Activated naive CD4-positive, alpha-beta T cell treated with anti-CD3 and anti-CD28 coated beads for 36 hours (primary cell): Measurements from ENCODE around the gene TNK2. TPM values are rescaled to one million over a fixed set of nuclear protein-coding genes. Genes with fewer than 3 reads are reported as not detected.
"Not testable (repeated sequence)": the region's sequence is repeated elsewhere in the genome, so short reads cannot be mapped to it uniquely, and the experiment has no call there.

Source experiments
- CTCF ChIA-PET: fragments of 350-600 bp; sonication (Branson Sonifier 250); formaldehyde crosslinking; loops from one replicate; lab custom pipeline; 2021; ENCODE audit warnings: antibody characterized with exemption; lab: Charles Lee
- DNase-seq: peaks from one replicate; pipeline ENCODE4 v3.0.0-alpha.2; 2020
- H3K27ac Mint-ChIP-seq: one replicate; pipeline ENCODE4 v1.8.0; 2021; ENCODE audit warnings: mild to moderate bottlenecking, mixed read lengths
- H3K27me3 Mint-ChIP-seq: one replicate; pipeline ENCODE4 v1.8.0; 2021; ENCODE audit warnings: low read depth, mixed read lengths
- H3K36me3 Mint-ChIP-seq: one replicate; pipeline ENCODE4 v1.8.0; 2021; ENCODE audit warnings: low read depth, mixed read lengths
- H3K4me1 Mint-ChIP-seq: one replicate; pipeline ENCODE4 v1.8.0; 2021; ENCODE audit warnings: low read depth, mixed read lengths
- H3K4me3 Mint-ChIP-seq: one replicate; pipeline ENCODE4 v1.8.0; 2021; ENCODE audit warnings: mild to moderate bottlenecking, moderate library complexity, mixed read lengths
- H3K9me3 Mint-ChIP-seq: one replicate; pipeline ENCODE4 v1.8.0; 2021; ENCODE audit warnings: mixed read lengths
- intact Hi-C: fragments of 100-400 bp; cut with micrococcal nuclease; formaldehyde crosslinking; loops from one replicate; pipeline ENCODE4 v1.15.1; 2023
- total RNA-seq, 2 experiments: library from RNA; stranded (reverse); gene quantifications; one replicate each; pipeline ENCODE4 v1.2.3, GENCODE V29; 2021

The TNK2 gene
- total RNA-seq, 2 experiments from 2014 or later: 40.0 to 46.6 TPM

DNA sequence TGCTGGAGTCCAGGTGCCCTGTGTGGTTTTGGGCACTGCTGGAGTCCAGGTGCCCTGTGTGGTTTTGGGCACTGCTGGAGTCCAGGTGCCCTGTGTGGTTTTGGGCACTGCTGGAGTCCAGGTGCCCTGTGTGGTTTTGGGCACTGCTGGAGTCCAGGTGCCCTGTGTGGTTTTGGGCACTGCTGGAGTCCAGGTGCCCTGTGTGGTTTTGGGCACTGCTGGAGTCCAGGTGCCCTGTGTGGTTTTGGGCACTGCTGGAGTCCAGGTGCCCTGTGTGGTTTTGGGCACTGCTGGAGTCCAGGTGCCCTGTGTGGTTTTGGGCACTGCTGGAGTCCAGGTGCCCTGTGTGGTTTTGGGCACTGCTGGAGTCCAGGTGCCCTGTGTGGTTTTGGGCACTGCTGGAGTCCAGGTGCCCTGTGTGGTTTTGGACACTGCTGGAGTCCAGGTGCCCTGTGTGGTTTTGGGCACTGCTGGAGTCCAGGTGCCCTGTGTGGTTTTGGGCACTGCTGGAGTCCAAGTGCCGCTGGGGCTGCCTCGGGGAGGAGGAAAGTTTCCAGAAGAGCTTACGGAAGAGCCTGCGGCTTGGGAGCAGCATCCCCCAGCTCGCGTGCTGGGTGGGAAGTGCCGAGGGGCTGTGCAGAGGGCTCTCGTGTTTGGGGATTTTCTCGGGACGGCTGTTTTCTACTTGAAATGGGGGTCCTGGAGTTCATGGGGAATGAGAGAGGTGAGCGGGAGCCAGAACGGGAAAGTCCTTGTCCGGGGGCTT is 83.7 kb downstream of the TNK2 start:
- H3K27me3 Mint-ChIP-seq, CTCF ChIA-PET, H3K9me3 Mint-ChIP-seq, H3K36me3 Mint-ChIP-seq, DNase-seq, intact Hi-C loops, H3K4me3 Mint-ChIP-seq, H3K4me1 Mint-ChIP-seq, H3K27ac Mint-ChIP-seq: not testable (repeated sequence)

GRCh38 chr3:195823999-195824398 is 84.4 kb downstream of the TNK2 start:
- H3K9me3 Mint-ChIP-seq: no peaks in the 10 kb centered on the region
- intact Hi-C loops: no loop called here
- no peak overlapping the region for H3K27ac Mint-ChIP-seq
- no peaks in the 10 kb centered on the region for H3K36me3 Mint-ChIP-seq
- no peak for DNase-seq
- no peaks in the 10 kb centered on the region for H3K4me1 Mint-ChIP-seq
- no peak overlapping the region for H3K4me3 Mint-ChIP-seq
- CTCF ChIA-PET: no interaction called here
- peaks cover 4% of the 10 kb centered on the region for H3K27me3 Mint-ChIP-seq

GRCh38 chr3:195823280-195823679 is 85.1 kb downstream of the TNK2 start:
- H3K4me3 Mint-ChIP-seq: no peak overlapping the region
- peaks cover 4% of the 10 kb centered on the region for H3K27me3 Mint-ChIP-seq
- intact Hi-C loops: no loop called here
- CTCF ChIA-PET: interaction anchor here (0.6 kb wide), 1 partner anchor 27 kb away, joined by 3 read pairs; no protein-coding TSS in a partner anchor
- no peaks in the 10 kb centered on the region for H3K4me1 Mint-ChIP-seq
- H3K36me3 Mint-ChIP-seq: no peaks in the 10 kb centered on the region
- no peak for DNase-seq
- H3K9me3 Mint-ChIP-seq: no peaks in the 10 kb centered on the region
- H3K27ac Mint-ChIP-seq: no peak overlapping the region

DNA sequence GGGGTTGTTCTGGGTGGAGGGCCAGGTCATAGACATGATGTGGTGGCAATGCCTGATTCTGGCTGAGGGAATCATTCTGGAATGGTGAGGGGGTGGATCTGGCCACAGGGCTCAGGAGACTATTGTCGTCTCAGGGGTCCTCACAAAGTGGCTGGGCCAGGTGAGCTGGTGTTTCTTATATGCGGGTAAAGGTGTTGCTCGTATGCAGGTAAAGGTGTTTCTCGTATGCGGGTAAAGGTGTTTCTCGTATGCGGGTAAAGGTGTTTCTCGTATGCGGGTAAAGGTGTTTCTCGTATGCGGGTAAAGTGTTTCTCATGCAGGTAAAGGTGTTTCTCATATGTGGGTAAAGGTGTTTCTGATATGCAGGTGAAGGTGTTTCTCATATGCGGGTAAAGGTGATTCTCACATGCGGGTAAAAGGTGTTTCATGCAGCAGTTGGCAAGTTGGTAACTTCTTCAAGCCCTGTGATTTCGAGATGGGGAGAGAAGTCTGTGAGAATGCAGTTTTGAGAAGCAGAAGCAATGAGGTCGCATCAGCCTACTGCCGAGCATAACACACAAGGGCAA is 86.1 kb downstream of the TNK2 start:
- CTCF ChIA-PET: interaction anchor here (0.7 kb wide), 2 partner anchors 27 to 56 kb away, joined by 3 to 4 read pairs; no protein-coding TSS in a partner anchor
- H3K27me3 Mint-ChIP-seq: peaks cover 4% of the 10 kb centered on the region
- no peaks in the 10 kb centered on the region for H3K9me3 Mint-ChIP-seq
- no peaks in the 10 kb centered on the region for H3K4me1 Mint-ChIP-seq
- H3K4me3 Mint-ChIP-seq: no peak overlapping the region
- no peaks in the 10 kb centered on the region for H3K36me3 Mint-ChIP-seq
- intact Hi-C loops: no loop called here
- DNase-seq: no peak
- no peak overlapping the region for H3K27ac Mint-ChIP-seq

- intact Hi-C loops: no loop called here
- Mint-ChIP-seq H3K27me3 (peaks cover 4% of the 10 kb centered on the region), H3K9me3 (no peaks in the 10 kb centered on the region), H3K36me3 (no peaks in the 10 kb centered on the region), H3K4me1 (no peaks in the 10 kb centered on the region), H3K4me3 (no peak overlapping the region), H3K27ac (no peak overlapping the region)
- CTCF ChIA-PET: interaction anchor here (0.7 kb wide), 1 partner anchor 57 kb away, joined by 3 read pairs; no protein-coding TSS in a partner anchor
- DNase-seq: no peak
Measured at GRCh38 chr3:195821403-195822130, 86.8 kb downstream of the TNK2 start.

- peaks cover 4% of the 10 kb centered on the region for H3K27me3 Mint-ChIP-seq
Measured at GRCh38 chr3:195820901-195821300, 87.5 kb downstream of the TNK2 start.

DNA sequence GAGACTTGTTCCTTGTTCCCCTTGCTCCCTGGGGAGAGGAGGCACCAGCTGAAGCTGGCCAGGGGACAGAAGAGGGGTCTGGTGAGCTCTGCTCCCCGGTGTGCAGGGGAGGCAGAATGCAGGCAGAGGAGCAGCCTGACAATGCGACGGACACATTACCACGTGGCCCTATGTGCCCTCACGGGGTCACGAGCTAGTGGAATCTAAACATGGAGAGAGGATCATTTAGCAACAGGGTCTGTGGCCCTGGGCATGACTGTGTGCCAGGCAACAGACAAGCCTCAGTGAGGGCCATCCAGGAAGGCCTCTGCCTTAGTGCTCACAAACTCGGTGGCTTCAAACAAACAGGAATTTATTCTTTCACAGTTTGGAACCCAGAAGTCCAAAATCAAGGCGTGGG is 88.2 kb downstream of the TNK2 start:
- no peak for DNase-seq
- no peaks in the 10 kb centered on the region for H3K9me3 Mint-ChIP-seq
- CTCF ChIA-PET: interaction anchor here (1.1 kb wide), 1 partner anchor 30 kb away, joined by 3 read pairs; no protein-coding TSS in a partner anchor

More at GRCh38 chr3:195820901-195821300, 87.5 kb downstream of the TNK2 start:
- CTCF ChIA-PET: no interaction called here
- intact Hi-C loops: no loop called here
- Mint-ChIP-seq H3K9me3 (no peaks in the 10 kb centered on the region), H3K4me1 (no peaks in the 10 kb centered on the region), H3K36me3 (no peaks in the 10 kb centered on the region), H3K27ac (no peak overlapping the region), H3K4me3 (no peak overlapping the region)
- no peak for DNase-seq

DNA sequence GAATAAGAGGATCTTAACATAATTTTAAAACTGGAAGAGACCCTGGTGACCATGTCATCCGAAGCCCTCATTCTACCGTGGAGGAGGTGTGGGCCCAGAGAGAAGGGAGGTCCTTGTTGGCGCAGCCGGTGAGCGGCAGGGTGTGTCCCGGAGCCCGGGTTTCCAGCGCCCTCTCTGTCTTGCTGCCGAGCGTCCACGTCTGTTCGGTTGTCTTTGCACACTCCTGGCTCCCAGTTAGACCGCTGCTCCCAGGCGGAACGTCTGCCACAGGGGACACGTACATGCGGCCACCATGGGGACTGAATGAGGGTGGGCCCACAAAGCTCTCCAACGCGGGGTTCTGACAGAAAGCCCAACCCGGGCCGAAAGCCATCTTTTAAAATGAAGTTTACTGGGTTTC is 90.0 kb downstream of the TNK2 start:
- Mint-ChIP-seq H3K27me3 (no peaks in the 10 kb centered on the region), H3K9me3 (no peaks in the 10 kb centered on the region), H3K36me3 (no peaks in the 10 kb centered on the region), H3K4me1 (no peaks in the 10 kb centered on the region), H3K27ac (no peak overlapping the region), H3K4me3 (no peak overlapping the region)
- CTCF ChIA-PET: no interaction called here
- intact Hi-C loops: no loop called here
- no peak for DNase-seq

More for the DNA sequence above, 88.2 kb downstream of the TNK2 start:
- H3K36me3 Mint-ChIP-seq: no peaks in the 10 kb centered on the region
- no peak overlapping the region for H3K4me3 Mint-ChIP-seq
- H3K4me1 Mint-ChIP-seq: no peaks in the 10 kb centered on the region
- intact Hi-C loops: no loop called here
- no peak overlapping the region for H3K27ac Mint-ChIP-seq
- H3K27me3 Mint-ChIP-seq: peaks cover 4% of the 10 kb centered on the region

DNA sequence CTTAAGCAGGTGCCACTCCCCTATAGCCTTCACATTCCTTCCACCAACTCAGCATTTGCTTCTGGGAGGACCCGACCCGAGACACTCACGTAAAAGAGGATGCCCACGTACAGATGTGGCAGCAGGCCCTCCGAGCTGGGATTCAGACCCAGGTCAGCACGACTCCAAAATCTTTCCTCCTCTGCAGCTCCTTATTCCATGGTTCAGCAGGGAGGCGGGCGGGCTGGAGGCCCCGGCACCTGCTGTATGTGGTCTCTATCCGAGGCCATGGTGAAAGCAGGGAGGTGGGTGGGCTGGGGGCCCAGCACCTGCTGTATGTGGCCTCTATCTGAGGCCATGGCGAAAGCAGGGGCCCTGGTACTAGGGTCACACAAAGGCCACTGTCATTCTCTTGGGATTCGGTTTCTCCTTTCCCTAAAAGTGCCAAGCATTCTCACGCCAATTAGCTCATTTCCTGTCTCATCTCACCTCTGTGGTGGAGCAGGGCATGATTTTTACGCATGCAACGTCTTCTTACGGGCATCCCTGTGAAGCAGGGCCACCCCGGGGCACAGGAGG is 90.7 kb downstream of the TNK2 start:
- DNase-seq: no peak
- no peaks in the 10 kb centered on the region for H3K9me3 Mint-ChIP-seq
- CTCF ChIA-PET: interaction anchor here (0.7 kb wide), 1 partner anchor 143 kb away, joined by 3 read pairs; no protein-coding TSS in a partner anchor
- no peaks in the 10 kb centered on the region for H3K4me1 Mint-ChIP-seq
- no peak overlapping the region for H3K27ac Mint-ChIP-seq
- no peaks in the 10 kb centered on the region for H3K27me3 Mint-ChIP-seq
- H3K36me3 Mint-ChIP-seq: no peaks in the 10 kb centered on the region
- intact Hi-C loops: no loop called here
- no peak overlapping the region for H3K4me3 Mint-ChIP-seq

GRCh38 chr3:195816276-195816913 is 92.0 kb downstream of the TNK2 start:
- DNase-seq, H3K9me3 Mint-ChIP-seq, H3K36me3 Mint-ChIP-seq, H3K4me1 Mint-ChIP-seq, H3K27me3 Mint-ChIP-seq, H3K4me3 Mint-ChIP-seq, intact Hi-C loops, H3K27ac Mint-ChIP-seq, CTCF ChIA-PET: not testable (repeated sequence)

DNA sequence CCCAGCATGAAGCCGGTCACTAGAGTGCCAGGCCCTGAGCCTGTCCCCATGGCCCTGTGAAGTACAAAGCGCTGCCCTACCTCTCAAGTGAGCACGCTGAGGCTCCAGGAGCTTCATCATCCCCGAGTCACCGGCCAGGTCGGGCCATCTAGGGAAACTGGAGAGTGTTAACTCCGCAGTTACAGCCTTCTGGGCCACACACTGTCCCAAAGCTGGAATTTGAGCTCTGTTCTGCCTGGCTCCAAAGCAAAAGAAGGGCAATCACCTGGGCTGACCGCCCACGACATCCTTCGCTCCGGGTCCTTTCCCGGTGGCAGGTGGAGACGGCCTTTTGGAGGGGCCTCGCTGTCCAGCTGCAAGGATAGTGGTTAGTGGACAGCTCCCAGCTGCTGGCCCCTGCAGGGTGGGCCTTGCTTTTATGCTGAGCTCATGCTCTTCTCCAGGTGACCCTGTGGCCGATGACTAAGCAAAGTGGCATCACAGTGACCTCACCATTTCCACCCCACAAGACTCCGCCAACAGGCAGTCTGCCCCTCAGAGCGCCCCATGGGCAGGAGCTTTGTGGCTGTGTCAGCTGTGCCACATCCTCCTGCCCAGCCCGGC is 93.1 kb downstream of the TNK2 start:
- DNase-seq: no peak
- CTCF ChIA-PET: interaction anchor here (0.6 kb wide), 1 partner anchor 257 kb away, joined by 6 read pairs; no protein-coding TSS in a partner anchor

More for the DNA sequence above, 93.1 kb downstream of the TNK2 start:
- H3K27ac Mint-ChIP-seq: no peak overlapping the region
- H3K27me3 Mint-ChIP-seq: no peaks in the 10 kb centered on the region
- no peaks in the 10 kb centered on the region for H3K9me3 Mint-ChIP-seq
- H3K36me3 Mint-ChIP-seq: no peaks in the 10 kb centered on the region
- intact Hi-C loops: no loop called here
- H3K4me1 Mint-ChIP-seq: no peaks in the 10 kb centered on the region
- no peak overlapping the region for H3K4me3 Mint-ChIP-seq
